HG03354 (cell line): ENCODE data around the gene PTF1A.

Experiments used
- ATAC-seq: cut with Tn5 transposase; IDR thresholded peaks from one replicate; pipeline ENCODE4 v1.9.1; 2021; ENCODE audit warnings: mild to moderate bottlenecking; ENCODE audit not compliant: unreplicated experiment, poor library complexity, severe bottlenecking

PTF1A gene

GRCh38 chr10:23191764-23192711 lies at the start of gene PTF1A:
Gene PTF1A (plus strand): TSS chr10:23192312. CDS start chr10:23192531, 219 bp downstream.
- ATAC-seq, result no peak

- ATAC-seq, result no peak
These were observed 45.9 kb upstream of the PTF1A start for GRCh38 chr10:23146258-23146657.

GRCh38 chr10:23147035-23147434 lies 45.1 kb upstream of the PTF1A start:
- no peak for ATAC-seq

GRCh38 chr10:23148214-23148613 lies 43.9 kb upstream of the PTF1A start:
- ATAC-seq, result no peak

GRCh38 chr10:23150091-23150490 lies 42.0 kb upstream of the PTF1A start:
- ATAC-seq, result no peak

- ATAC-seq, result no peak
These were observed 41.5 kb upstream of the PTF1A start for GRCh38 chr10:23150610-23151009.

GRCh38 chr10:23151071-23151470 lies 41.0 kb upstream of the PTF1A start:
- ATAC-seq, result no peak

- ATAC-seq, result no peak
These were observed 36.9 kb upstream of the PTF1A start for GRCh38 chr10:23155169-23155568.

- ATAC-seq, result no peak
These were observed 35.5 kb upstream of the PTF1A start for GRCh38 chr10:23156447-23157150.

- ATAC-seq, result peak; percentile 52
These were observed 34.9 kb upstream of the PTF1A start for GRCh38 chr10:23157239-23157681.

- ATAC-seq, result peak; percentile 69
These were observed 34.3 kb upstream of the PTF1A start for GRCh38 chr10:23157691-23158369.

GRCh38 chr10:23158370-23158769 lies 33.7 kb upstream of the PTF1A start:
- ATAC-seq, result peak; percentile 78

GRCh38 chr10:23171232-23171876 lies 20.8 kb upstream of the PTF1A start:
- ATAC-seq, result no peak

GRCh38 chr10:23172429-23173213 lies 19.5 kb upstream of the PTF1A start:
- ATAC-seq, result no peak

- ATAC-seq, result no peak
These were observed 18.7 kb upstream of the PTF1A start for GRCh38 chr10:23173214-23174073.

- ATAC-seq, result no peak
These were observed 17.8 kb upstream of the PTF1A start for GRCh38 chr10:23174074-23174976.

GRCh38 chr10:23174977-23175512 lies 17.1 kb upstream of the PTF1A start:
- no peak for ATAC-seq
